CD4-positive, alpha-beta T cell treated with Interleukin-6 for 4 hours (primary cell): Measurements from ENCODE around the gene ROBO2.

ENCODE experiments used
- DNase-seq: peaks from one replicate; pipeline ENCODE4 v3.0.0-alpha.2; 2020; ENCODE audit warnings: mixed read lengths

ROBO2 gene

DNA sequence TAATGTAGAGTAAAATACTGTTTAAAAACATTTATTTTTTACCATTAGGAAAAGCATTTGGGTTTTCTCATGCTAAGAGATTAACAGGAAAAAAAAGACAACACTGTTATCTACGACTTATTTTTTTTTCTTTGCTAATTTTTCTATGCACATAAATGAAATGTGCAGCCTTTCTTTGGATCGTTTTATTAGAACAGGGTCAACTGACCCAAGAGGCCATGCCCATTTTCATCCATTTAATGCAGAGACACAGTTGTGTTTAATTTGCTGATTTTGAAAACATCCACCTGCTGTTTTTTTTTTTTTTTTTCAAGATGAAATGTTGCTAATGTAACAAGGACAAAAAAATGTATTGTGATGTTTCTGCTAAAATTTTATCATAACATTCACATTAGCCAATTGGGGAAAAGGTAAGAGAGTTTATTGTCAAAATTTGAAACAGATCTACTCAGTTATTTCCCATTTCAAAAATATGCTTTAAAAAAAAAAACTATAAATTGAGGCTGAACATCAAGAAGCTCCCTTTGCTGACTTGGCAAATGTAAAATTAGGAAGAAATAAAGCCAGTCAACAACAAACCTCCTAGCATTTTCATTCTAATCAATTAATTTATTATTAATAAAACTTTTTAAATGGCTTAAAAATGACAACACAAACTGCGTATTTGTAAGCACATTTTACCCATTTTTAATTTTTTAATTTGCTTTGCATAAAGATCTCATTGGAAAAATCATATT, 485.2 kb downstream of the ROBO2 start:
- DNase-seq, result no peak

DNA sequence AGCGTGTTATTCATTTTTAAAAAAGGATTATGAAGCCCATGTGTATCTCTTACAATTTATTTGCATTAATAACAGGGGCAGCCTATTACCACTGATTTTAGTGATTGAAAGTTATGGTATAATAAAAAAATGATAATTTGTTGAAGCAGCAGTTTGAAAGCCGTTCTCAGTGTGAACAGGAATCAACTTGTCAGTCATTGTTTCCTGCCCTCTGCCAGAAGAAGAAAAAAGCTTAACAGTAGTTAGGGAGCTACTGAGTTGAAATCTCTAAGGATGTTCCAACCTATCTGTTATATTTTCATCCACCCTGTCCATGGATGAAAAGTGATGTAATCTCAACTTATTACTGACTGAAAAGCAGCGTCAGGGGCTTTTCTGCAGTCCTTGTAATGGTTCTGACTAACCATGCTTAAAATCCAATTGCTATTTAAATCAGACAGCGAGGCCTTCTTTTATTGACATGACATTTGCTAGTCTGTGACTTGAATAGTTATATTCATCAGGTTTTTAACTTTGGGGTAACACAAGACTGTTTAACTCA, 486.7 kb downstream of the ROBO2 start:
- DNase-seq, result no peak

DNA sequence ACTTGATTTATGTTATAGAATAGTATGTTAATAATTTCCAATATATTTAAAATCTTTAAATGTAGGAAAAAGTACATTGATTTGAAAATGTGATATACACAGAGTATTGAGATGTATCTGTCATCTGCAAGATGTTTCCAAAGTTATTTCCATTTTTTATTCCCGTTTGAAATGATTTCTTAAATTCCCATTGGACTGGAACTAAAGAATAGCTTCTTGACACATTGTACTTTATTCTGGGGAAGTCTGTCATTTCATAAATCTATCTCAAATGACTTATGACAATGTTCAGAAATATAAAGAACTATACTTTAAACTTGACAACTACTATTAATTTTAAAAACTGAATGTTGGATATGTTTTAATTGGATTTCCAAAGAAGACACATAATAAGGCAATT, 489.6 kb downstream of the ROBO2 start:
- DNase-seq, result no peak

DNA sequence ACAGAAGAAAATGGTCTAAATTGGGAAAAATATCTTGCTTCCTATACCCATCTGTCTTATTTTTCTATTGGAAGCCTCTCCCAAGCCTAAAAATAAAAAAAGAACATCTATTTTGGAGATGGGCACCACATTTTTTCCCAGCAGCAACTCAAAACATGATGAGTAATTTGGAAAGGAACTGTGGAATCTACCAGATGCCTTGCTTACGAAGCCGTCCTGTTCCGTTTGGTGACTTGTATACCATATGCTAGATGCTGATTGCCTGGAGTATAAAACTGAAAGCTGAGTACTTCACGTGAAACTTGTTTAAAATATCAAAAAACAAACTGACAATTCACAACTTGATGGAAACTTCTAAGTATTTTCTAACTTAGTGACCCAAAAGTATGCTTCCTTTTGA, 491.0 kb downstream of the ROBO2 start:
- DNase-seq, result no peak

DNA sequence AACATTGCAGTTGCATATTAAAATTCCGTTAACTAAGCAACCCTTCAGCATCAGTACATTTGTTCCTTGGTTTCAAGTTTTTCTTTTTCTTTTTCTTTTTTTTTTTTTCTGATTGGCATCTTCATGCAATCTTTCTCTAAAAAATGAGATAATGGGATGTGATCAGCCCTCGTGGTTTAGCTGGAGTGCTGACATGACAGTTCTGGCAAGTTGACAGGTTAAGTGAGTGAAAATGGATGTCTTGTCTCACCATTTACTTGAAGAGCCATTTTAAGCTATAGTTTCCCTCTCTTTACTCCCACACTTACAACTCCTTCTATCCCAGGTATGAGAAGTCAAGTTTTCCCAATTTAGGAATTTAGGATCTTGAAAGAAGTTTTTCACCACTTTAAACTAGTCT, 495.2 kb downstream of the ROBO2 start:
- no peak for DNase-seq

DNA sequence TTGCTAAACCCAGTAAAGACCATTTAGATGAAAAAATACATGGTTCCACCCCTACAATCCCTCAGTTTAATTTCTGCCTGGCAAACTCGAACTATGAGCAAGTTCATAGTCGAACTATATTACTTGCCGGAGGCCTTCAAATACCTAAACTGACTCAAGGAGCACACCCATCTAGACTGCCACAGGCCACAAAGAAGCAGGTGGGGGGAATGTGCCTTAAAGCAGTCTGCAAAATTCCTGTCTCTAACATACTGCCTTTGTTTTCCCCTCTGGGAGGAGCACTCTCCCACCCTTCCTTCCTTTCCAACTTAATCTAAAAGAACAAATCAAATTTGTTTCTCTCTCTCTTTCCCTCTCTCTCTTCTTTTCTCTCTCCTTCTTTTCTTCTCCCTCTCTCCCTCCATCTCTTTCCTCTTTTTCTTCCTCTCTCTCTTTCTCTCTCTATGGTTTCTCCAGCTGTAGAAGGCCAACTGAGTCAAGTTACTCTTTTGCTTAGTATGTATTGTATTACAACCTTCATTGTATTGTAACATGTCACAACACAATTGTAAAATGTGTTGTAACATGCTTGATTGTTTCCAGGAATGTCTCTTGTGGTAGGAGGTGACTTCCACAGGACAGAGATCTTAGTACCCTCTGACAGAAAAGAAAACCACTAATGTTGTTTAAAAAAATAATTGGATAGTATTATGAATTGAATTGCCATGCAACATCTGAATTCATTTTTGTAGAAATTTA, 496.3 kb downstream of the ROBO2 start:
- no peak for DNase-seq

DNA sequence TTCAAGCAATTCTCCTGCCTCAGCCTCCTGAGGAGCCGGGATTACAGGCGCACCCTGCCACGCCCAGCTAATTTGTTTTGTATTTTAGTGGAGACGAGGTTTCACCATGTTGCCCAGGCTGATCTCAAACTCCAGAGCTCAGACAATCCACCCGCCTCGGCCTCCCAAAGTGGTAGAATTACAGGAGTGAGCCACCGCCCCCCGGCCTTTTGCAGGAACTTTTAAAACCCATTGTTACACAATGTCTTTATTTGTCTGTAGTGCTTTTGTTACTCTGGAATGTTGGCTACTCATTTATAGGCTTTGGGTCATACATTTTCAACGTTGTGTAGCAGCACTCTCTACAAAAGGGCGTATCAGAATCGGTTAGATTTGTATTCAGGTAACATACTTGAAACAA, 499.1 kb downstream of the ROBO2 start:
- DNase-seq, result no peak

DNA sequence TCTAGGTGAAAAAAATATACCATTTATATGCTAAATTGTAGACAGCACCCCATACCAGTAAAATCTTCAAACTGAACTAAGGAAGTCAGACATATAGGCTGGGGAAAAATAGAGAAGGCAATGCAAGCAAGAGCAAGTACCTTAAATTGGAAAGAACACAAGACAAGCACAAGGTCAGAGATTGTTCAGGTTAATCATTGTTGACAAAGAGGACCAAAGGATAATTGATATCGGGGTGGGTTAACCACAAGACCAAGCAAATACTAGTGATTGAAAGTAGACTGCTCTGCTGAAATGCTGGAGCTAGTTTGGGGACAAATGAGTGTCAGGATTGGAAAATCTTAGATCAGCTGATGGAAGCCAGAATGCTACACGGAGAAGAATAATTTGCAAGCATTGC, 499.8 kb downstream of the ROBO2 start:
- DNase-seq, result no peak

DNA sequence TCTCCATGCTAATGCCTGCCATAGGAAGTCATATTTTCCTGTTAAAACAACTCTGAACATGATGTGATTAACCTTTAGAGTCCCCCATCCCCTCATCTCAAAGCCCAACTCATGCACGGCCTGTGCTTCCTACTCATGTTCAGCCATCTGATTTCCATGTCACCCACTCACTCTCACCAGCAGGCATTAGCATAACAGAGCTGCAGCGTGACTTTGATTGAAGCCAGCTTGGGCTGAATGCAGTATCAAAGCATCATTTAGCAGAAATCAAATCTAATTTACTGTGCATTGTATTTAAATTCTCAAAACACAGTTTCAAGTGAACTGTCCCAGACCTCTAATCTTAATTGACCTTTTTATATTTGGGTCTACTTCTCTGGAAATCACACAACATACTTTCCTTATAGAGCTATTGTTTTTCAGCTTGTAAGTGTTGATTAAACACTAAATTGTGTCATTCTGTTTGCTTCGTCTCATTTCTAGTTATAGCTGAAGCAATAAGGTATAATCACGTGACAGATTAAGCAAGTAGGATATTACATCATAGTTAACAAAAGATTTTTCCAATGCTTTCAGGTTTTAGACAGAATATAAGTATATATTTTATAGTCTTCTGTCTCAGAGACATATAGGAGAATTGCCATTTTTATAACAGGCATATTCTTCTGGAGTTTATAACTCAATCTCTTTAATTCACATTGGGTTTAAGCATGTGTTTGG, 501.5 kb downstream of the ROBO2 start:
- no peak for DNase-seq

DNA sequence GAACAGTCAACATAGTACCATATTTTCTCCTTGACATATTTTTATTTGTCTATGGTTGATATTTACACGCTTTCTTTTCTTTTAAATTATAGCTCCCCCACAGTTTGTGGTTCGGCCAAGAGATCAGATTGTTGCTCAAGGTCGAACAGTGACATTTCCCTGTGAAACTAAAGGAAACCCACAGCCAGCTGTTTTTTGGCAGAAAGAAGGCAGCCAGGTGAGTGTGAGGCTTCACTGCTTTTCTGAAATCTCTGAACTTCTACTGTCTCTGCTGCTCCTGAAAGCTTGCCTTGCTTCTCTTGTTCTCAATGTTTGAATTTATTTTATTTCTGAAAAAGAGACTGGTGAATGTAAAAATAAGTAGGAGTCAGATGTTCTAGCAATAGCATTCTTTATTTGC, 506.3 kb downstream of the ROBO2 start:
- no peak for DNase-seq

DNA sequence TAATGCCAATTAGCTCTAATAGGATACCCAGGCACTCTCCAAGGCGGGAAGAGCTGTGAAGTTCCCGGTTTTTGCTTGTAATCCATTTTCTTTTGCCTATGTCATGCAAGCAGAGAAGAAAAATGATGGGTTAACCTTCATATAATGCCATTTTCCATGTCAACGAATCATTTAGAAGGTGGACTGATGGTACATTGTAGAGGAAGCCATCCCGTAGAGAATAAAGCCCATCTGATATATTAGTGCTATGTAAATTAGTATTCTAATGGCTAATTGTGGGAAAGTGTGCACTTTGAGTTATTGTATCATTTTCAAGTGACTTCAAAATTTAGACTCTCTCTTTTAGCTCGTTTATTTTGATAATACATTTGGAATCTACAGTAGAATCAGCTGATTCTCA, 509.1 kb downstream of the ROBO2 start:
- no peak for DNase-seq

DNA sequence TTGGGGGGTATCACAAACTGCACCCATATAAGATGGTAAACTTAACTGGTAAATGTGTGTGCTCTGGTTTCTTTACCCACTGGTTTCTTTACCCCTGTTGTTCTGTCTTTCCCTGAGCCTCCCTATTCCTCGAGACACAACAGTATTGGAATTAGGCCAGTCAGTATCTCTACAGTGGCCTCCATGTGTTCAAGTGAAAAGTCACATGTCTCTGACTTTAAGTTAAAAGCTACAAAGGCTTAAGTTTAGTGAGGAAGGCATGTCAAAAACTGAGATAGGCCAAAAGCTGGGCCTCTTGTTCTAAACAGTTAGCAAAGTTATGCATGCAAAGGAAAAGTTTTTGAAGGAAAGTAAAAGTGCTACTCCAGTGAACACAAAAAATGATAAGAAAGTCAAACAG, 513.3 kb downstream of the ROBO2 start:
- DNase-seq, result no peak

DNA sequence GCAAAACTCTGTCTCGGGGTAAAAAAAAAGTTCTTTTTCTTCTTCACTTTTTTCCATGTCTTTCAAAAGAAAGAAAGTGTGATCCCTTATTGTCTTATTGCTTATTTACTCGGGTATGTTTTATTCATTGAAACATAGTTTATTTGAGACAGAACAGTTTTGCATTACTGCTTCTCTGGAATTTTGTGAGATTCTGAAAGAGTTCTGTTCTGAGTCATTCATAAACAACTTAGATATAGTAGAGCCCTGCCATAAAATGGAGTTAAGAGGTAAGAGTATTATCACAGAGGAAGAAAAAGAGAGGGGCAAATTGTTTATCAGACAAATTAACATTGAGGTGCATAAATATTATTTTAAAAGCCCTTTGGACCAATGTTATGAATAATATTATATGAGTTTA, 522.2 kb downstream of the ROBO2 start:
- DNase-seq, result no peak

DNA sequence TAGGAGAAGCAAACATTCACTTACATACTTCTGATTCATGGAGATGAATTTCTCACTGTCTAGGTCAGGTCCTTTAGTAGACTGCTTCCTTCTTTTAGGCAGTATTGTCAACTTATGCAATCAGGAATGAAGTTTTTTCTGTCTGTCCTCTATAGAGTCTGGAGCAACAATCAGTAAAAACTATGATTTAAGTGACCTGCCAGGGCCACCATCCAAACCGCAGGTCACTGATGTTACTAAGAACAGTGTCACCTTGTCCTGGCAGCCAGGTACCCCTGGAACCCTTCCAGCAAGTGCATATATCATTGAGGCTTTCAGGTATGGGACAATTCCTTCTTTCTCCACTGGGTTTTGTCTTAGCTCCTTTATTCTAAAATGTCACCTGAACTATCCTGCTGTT, 523.1 kb downstream of the ROBO2 start:
- DNase-seq, result no peak

DNA sequence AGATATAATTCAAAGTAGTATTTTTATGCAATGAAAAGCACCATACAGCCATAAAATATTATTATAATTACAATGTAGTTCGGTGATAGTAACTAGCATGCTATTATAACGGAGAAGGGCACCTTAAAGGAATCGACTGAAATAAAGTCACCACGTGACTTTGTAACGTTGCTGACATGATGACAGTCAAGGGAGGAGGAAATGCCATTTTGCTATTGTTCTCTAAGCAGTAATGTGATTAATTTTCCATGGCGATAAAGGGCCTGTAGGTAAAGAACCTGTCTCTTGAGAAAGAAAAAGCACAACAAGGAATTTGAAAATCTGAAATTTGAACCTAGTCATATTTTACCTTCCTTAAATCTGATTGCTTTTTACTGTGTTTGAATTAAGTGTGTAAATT, 526.2 kb downstream of the ROBO2 start:
- no peak for DNase-seq

DNA sequence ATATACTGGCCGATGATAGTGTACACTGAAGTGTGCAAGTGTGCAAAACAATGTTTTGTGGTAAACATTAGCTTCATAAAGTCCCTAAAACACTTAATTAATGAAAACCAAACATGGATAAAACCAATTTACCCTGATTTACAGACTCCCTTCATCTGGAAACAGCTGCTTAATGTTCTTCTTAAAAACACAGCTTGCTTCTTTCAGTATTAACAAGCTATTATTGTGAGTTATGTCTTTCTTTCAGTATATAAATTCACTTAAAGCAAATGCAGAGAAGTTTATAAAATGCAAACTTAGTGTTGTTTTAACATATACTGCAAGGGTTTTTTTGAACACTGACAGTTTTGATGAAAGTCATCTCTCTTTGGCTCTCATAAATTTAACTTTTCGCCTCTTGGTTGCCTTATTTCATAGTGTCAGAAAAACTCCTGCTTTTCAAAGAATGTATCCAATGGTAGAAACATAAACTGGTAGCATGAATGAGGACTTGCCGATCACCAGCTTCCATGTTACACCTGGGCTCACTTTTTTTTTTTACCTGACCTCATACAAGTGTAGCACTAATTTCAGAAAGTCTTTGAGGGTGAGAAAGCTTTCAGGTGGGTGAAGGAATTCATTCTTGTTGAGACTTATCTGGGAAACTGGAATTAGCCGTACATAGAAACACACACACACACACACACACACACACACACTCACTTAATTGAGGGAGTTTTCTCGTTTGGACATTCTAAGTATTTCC, 532.2 kb downstream of the ROBO2 start:
- DNase-seq, result no peak

DNA sequence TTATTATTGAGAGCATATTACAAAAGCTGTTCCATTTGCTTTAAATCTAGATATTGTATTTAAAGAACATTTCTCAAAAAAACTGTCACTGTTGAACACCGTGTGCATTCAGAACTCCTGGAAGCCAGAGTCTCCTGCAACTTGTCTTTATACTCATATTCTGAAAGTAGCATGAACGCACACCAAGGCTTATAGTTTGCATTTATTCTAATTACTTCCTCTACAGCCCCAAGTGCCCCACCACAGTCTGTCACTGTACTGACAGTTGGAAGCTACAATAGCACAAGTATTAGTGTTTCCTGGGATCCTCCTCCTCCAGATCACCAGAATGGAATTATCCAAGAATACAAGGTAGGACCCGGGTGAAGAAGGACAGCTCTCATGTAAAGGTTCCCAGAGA, 537.4 kb downstream of the ROBO2 start:
- no peak for DNase-seq

DNA sequence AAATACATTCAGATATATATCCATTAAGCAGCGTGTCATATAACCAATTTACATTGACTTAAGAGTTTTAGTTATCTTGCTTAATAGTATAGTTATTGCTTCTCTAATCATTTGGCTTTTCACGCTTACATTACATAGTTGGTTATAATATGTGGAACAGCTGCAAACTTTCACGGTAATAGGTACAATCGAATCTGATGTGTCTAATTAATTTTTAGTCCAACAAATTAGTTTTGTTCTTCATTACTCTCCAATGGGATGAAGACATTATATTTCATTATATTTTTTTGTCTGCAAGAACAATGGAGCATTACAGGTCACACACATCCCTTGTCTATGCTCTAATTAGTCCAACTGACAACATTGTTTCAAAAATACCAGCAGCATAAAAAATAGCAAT, 546.3 kb downstream of the ROBO2 start:
- no peak for DNase-seq

DNA sequence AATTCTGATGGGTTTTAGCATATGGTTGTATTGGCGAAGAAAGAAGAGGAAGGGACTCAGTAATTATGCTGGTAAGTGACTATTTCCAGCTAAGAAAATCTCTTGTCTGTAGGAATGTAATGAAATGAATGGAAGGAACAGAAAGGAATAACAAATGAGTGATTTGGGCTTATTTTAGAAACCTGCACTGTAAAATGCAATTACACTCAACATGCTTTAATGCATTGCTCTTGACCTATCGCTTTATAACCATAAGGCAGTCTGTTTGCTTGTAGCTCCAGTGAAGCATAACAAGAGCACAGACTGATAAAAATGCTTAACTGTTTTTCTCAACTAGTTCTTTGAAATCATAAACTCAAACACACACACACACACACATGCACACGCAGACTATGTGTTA, 549.0 kb downstream of the ROBO2 start:
- DNase-seq, result no peak

DNA sequence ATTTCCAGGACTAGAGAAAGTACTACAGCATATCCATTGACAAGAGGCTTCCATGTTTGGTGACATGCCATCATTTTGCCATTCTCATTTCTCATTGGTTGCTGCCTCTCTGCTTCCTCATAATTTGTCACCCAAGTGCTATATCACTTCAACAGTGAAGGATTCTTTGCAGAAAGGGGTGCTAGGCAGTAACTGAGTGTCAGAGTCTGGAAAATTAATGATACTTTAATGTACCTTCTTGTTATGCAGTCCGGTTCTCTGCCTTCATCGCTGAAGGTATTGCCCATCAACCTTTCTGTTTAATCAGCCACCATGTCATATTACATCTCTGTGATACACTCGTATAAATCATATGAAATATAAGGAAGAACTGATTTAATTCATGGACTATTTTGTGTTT, 550.3 kb downstream of the ROBO2 start:
- no peak for DNase-seq

DNA sequence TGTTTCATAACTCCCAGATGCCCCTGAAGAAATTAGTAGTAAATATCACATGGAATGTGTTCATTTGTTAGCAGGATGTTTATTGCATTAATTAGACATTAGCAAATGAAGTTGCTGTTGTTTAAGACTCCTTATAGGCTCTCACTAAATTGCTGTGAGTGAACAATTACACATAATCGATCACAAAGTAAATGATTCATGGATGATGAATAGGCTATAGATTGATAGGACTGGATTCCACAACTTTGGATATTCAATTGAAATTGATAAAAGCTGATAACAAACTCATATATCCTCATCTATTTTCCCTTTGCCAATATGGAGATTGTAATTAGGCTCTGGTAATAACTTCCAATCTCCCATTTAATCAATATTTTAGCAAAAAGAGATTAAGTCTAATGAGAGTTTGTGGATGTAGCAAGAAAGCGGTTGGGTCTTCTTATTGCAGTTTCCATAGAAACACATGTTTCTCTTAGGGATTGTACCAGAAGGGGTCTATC, 555.5 kb downstream of the ROBO2 start:
- no peak for DNase-seq

DNA sequence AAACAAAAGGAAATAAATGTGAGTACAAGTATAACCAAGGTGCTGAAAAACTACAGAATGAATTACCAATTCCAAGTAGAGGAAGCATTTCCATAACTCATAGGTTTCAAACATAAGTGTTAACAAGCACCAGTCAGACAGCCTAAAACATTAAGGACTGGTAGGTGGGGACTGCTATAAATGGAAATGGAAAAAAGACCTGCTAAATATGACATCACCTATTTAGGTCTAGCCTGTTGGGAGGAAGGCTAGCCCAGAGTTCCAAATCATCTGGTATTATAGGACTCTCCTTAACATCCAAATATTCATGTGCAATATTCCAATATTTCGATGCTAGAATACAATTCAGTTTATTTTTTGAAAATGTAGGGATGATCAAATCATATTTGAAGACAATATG, 560.0 kb downstream of the ROBO2 start:
- no peak for DNase-seq
